Panc1 (cell line): Measurements from ENCODE around the gene DAB1. TPM values are rescaled to one million over a fixed set of nuclear protein-coding genes. Genes with fewer than 3 reads are reported as not detected.

Source experiments
- ATAC-seq: fragments of 200-7000 bp; cut with Tn5 transposase; 2 replicates; pipeline ENCODE4 v1.9.1; 2020; ENCODE audit warnings: mild to moderate bottlenecking, moderate library complexity
- BruUV-seq: library from RNA; stranded (reverse); fragments of 400-500 nt; replicated peaks from 2 replicates; lab custom pipeline; 2021; lab: Mats Ljungman, UMichigan
- CTCF ChIA-PET: fragments of 300-600 bp; sonication (Branson Sonifier 250); formaldehyde crosslinking; loops from one replicate; lab custom pipeline; 2022; ENCODE audit warnings: antibody characterized with exemption; lab: Charles Lee
- POLR2A ChIA-PET: fragments of 300-600 bp; sonication (Branson Sonifier 250); formaldehyde crosslinking; loops from one replicate; lab custom pipeline; 2022; ENCODE audit warnings: antibody characterized with exemption; lab: Charles Lee
- DNase-seq: peaks from one replicate; pipeline ENCODE4 v3.0.0-alpha.2; 2010; ENCODE audit warnings: low read depth, low spot score
- H3K27ac ChIP-seq: 2 replicates; pipeline ENCODE4 v1.5.1; 2011; ENCODE audit warnings: mild to moderate bottlenecking, low read length, inconsistent platforms
- H3K27me3 ChIP-seq: fragments of 200-500 bp; sonication (Bioruptor generic); 2 replicates; pipeline ENCODE4 v1.6.0; 2014; ENCODE audit warnings: low read length, inconsistent platforms; ENCODE audit not compliant: control insufficient read depth, insufficient read depth
- H3K36me3 ChIP-seq: fragments of 200-500 bp; sonication (Bioruptor generic); 2 replicates; pipeline ENCODE4 v1.5.1; 2014; ENCODE audit warnings: inconsistent platforms, mild to moderate bottlenecking, low read length, moderate library complexity; ENCODE audit not compliant: control insufficient read depth, insufficient read depth
- H3K4me1 ChIP-seq: 2 replicates; pipeline ENCODE4 v1.5.1; 2011; ENCODE audit warnings: inconsistent platforms, mild to moderate bottlenecking, low read length, moderate library complexity; ENCODE audit not compliant: control insufficient read depth, insufficient read depth
- H3K4me3 ChIP-seq, 2 experiments: 2 replicates each; pipeline ENCODE4 v1.5.1; 2011 to 2012; ENCODE audit warnings: low read depth in 2 of 2, low read length in 2 of 2, mild to moderate bottlenecking in 2 of 2, inconsistent platforms in 1 of 2, moderate library complexity in 1 of 2
- H3K9me3 ChIP-seq: fragments of 200-500 bp; sonication (Bioruptor generic); 2 replicates; pipeline ENCODE4 v1.5.1; 2014; ENCODE audit warnings: low read depth, mild to moderate bottlenecking, inconsistent platforms, low read length, moderate library complexity; ENCODE audit not compliant: control insufficient read depth, insufficient read depth
- POLR2AphosphoS5 ChIP-seq: IDR thresholded peaks from 2 replicates; pipeline ENCODE4 v1.6.1; 2012; ENCODE audit warnings: mild to moderate bottlenecking, low read depth, low read length, moderate library complexity
- SIN3A ChIP-seq: IDR thresholded peaks from 2 replicates; pipeline ENCODE4 v1.6.1; 2012; ENCODE audit warnings: low read depth, mild to moderate bottlenecking, low read length, moderate library complexity, borderline replicate concordance; ENCODE audit not compliant: insufficient read depth
- TCF7L2 ChIP-seq: IDR thresholded peaks from 2 replicates; pipeline ENCODE4 v1.6.1; 2011; ENCODE audit warnings: mild to moderate bottlenecking, low read depth, low read length, inconsistent platforms
- in situ Hi-C: cut with HindIII; loops from 2 replicates; pipeline ENCODE4 v1.10.0; 2016; ENCODE audit warnings: low sequenced_read_pairs, low pct_unique_long_range_greater_than_20kb
- intact Hi-C: fragments of 100-400 bp; cut with micrococcal nuclease; formaldehyde crosslinking; loops from one replicate; pipeline ENCODE4 v1.10.0; 2022; ENCODE audit not compliant: unreplicated experiment
- total RNA-seq: library from RNA; stranded (reverse); gene quantifications from one replicate; pipeline ENCODE4 v1.2.1, GENCODE V29; 2021; ENCODE audit not compliant: unreplicated experiment
- TF ChIP-seq, protein P1 (sequence below): fragments of 450-650 bp; IDR thresholded peaks from 2 replicates; pipeline ENCODE4 v1.5.1; 2017; ENCODE audit warnings: mild to moderate bottlenecking
- TF ChIP-seq, protein P2 (sequence below), 2 experiments: IDR thresholded peaks; 2 replicates each; pipeline ENCODE4 v1.6.1; 2011 to 2012; ENCODE audit warnings: low read depth in 2 of 2, control low read depth in 1 of 2, low read length in 1 of 2, mild to moderate bottlenecking in 1 of 2, moderate library complexity in 1 of 2; ENCODE audit not compliant: insufficient read depth in 1 of 2

DAB1 gene
- total RNA-seq, 1 experiment from 2014 or later, result 0.05 TPM

DNA sequence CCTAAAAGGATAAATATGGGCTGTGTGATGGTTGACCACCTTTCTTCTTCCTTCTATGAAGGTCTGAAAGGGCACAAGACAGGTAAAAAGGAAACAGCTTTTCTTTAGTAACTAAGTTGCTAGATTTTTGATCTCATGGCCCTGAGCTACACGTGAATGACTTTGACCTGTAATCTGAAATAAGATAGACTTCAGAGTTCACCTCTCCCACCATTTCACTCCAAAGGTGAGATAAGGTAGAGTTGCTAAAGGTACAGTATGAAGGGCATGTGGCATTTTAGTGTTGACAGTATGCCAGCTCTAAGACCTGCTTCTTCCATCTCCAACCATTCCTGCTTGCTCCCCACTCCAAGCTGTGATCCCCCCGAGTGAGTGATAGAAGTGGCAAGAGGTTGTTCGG is 432.3 kb downstream of the DAB1 start:
- no peak for TF ChIP-seq POLR2AphosphoS5
- TF ChIP-seq, protein P1, sequence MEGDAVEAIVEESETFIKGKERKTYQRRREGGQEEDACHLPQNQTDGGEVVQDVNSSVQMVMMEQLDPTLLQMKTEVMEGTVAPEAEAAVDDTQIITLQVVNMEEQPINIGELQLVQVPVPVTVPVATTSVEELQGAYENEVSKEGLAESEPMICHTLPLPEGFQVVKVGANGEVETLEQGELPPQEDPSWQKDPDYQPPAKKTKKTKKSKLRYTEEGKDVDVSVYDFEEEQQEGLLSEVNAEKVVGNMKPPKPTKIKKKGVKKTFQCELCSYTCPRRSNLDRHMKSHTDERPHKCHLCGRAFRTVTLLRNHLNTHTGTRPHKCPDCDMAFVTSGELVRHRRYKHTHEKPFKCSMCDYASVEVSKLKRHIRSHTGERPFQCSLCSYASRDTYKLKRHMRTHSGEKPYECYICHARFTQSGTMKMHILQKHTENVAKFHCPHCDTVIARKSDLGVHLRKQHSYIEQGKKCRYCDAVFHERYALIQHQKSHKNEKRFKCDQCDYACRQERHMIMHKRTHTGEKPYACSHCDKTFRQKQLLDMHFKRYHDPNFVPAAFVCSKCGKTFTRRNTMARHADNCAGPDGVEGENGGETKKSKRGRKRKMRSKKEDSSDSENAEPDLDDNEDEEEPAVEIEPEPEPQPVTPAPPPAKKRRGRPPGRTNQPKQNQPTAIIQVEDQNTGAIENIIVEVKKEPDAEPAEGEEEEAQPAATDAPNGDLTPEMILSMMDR, result no peak
- no peak for TF ChIP-seq TCF7L2
- no peak for TF ChIP-seq SIN3A
- TF ChIP-seq, protein P2, sequence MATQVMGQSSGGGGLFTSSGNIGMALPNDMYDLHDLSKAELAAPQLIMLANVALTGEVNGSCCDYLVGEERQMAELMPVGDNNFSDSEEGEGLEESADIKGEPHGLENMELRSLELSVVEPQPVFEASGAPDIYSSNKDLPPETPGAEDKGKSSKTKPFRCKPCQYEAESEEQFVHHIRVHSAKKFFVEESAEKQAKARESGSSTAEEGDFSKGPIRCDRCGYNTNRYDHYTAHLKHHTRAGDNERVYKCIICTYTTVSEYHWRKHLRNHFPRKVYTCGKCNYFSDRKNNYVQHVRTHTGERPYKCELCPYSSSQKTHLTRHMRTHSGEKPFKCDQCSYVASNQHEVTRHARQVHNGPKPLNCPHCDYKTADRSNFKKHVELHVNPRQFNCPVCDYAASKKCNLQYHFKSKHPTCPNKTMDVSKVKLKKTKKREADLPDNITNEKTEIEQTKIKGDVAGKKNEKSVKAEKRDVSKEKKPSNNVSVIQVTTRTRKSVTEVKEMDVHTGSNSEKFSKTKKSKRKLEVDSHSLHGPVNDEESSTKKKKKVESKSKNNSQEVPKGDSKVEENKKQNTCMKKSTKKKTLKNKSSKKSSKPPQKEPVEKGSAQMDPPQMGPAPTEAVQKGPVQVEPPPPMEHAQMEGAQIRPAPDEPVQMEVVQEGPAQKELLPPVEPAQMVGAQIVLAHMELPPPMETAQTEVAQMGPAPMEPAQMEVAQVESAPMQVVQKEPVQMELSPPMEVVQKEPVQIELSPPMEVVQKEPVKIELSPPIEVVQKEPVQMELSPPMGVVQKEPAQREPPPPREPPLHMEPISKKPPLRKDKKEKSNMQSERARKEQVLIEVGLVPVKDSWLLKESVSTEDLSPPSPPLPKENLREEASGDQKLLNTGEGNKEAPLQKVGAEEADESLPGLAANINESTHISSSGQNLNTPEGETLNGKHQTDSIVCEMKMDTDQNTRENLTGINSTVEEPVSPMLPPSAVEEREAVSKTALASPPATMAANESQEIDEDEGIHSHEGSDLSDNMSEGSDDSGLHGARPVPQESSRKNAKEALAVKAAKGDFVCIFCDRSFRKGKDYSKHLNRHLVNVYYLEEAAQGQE (IDR thresholded peaks at IDR 0.05; ENCODE audit: insufficient read depth in 1 of 2, low read depth in 2 of 2, low read length in 1 of 2), result no peak
- no peak for ATAC-seq
- DNase-seq, result no peak
- intact Hi-C loops (no loop called here), in situ Hi-C loops (no loop called here)
- Histone ChIP-seq H3K27me3 (peaks cover 3% of the 10 kb centered on the region; the same call in 1 of the 2 replicates), H3K27ac (no peak overlapping the region), H3K36me3 (no peaks in the 10 kb centered on the region), H3K4me3 (no peak overlapping the region), H3K4me1 (no peaks in the 10 kb centered on the region), H3K9me3 (no peaks in the 10 kb centered on the region)
- POLR2A ChIA-PET, result no interaction called here
- CTCF ChIA-PET, result no interaction called here
- BruUV-seq, result no TSS peak

DNA sequence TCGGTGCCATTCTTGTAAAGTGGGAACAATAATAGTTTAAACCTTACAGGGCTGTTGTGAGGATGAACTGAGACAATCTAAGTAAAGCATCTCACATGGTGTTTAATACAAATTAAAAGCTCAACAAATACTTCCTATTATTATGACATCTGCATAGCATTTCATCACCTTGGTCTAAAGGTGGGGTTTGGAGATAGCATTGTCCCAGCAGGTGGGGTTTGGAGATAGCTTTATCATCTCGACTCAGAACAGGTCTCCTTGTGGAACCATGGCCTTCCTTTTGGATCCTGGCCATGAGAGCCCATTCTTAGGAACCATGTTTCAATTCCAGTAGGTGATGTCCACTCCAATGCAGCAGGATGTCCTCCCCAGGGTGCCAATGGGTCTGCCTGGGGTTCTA is 437.5 kb downstream of the DAB1 start:
- intact Hi-C loops (no loop called here), in situ Hi-C loops (no loop called here)
- no peaks in the 10 kb centered on the region for H3K4me1 ChIP-seq
- ChIA-PET POLR2A (no interaction called here), CTCF (no interaction called here)
- no peak for TF ChIP-seq SIN3A
- TF ChIP-seq, protein P2 (IDR thresholded peaks at IDR 0.05; ENCODE audit: insufficient read depth in 1 of 2, low read depth in 2 of 2, low read length in 1 of 2), result no peak
- no peak for TF ChIP-seq POLR2AphosphoS5
- TF ChIP-seq TCF7L2, result no peak
- TF ChIP-seq, protein P1, result no peak
- no peaks in the 10 kb centered on the region for H3K36me3 ChIP-seq
- no peaks in the 10 kb centered on the region; the same call in 1 of the 2 replicates for H3K27me3 ChIP-seq
- BruUV-seq, result no TSS peak
- ATAC-seq (no peak), DNase-seq (no peak)
- H3K27ac ChIP-seq, result no peak overlapping the region
- H3K9me3 ChIP-seq, result no peaks in the 10 kb centered on the region
- H3K4me3 ChIP-seq, result no peak overlapping the region
